HUES6 (cell line): ENCODE results near the gene SAMMSON.

Experiments used
- H3K27ac ChIP-seq: 2 replicates; pipeline ENCODE4 v1.7.0; 2013; ENCODE audit warnings: low read depth, mild to moderate bottlenecking, low read length, inconsistent platforms
- H3K27me3 ChIP-seq: 2 replicates; pipeline ENCODE4 v1.6.1; 2013; ENCODE audit warnings: low read length; ENCODE audit not compliant: control insufficient read depth, insufficient read depth
- H3K36me3 ChIP-seq: 2 replicates; pipeline ENCODE4 v1.6.1; 2013; ENCODE audit warnings: low read length; ENCODE audit not compliant: control insufficient read depth, insufficient read depth
- H3K4me1 ChIP-seq: 2 replicates; pipeline ENCODE4 v1.6.1; 2013; ENCODE audit warnings: low read length; ENCODE audit not compliant: control insufficient read depth, insufficient read depth
- H3K4me3 ChIP-seq: 2 replicates; pipeline ENCODE4 v1.5.1; 2013; ENCODE audit warnings: low read depth, low read length
- H3K9ac ChIP-seq: one replicate; pipeline ENCODE4 v1.6.1; 2013; ENCODE audit warnings: mild to moderate bottlenecking, low read length
- H3K9me3 ChIP-seq: 2 replicates; pipeline ENCODE4 v1.6.1; 2013; ENCODE audit warnings: low read depth, low read length; ENCODE audit not compliant: control insufficient read depth, insufficient read depth

Gene SAMMSON

DNA sequence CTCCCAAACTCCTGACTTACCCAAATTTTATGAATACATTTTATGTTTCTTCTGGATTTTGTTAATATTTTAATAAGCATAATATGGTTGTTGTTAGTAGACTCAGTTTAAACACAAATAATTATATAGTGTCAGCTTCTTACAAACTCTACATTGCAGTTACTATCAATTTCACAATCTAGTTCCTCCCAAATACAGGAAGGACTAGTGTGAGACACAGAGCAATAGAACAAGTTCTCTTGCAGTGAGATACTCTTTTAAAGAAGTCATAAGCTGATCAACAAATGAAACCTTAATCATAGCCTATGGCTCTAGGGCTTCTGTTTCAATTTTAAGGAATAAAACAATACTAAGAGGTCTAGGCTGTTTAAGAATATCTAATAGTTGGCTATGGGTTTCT, 86.1 kb downstream of the SAMMSON start:
- Histone ChIP-seq H3K4me3 (no peak overlapping the region), H3K4me1 (no peaks in the 10 kb centered on the region), H3K27ac (no peak overlapping the region), H3K27me3 (no peaks in the 10 kb centered on the region), H3K9ac (no peak overlapping the region), H3K9me3 (no peaks in the 10 kb centered on the region), H3K36me3 (no peaks in the 10 kb centered on the region)

DNA sequence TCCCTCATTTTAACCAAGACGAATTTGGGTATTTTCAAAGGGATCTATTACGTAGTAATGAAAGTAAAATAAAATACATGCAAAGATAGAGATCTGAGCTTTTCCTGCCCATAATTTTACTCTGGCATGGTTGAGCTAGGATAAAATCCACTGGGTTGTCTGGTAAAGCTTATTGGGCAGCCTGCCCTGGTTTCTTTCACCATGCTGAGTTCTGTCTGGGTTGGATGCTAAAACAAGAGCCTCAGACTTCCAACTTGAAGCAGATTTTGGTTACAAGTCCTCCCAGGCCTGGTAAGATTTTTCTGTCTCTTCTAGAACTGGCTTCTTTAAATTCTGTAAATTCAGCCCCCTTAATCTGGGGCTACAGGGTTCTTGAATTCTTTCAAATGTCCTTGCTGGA, 86.8 kb downstream of the SAMMSON start:
- no peaks in the 10 kb centered on the region for H3K9me3 ChIP-seq
- H3K4me3 ChIP-seq: no peak overlapping the region
- H3K27ac ChIP-seq: no peak overlapping the region
- no peak overlapping the region for H3K9ac ChIP-seq
- H3K36me3 ChIP-seq: no peaks in the 10 kb centered on the region
- no peaks in the 10 kb centered on the region for H3K27me3 ChIP-seq
- no peaks in the 10 kb centered on the region for H3K4me1 ChIP-seq

DNA sequence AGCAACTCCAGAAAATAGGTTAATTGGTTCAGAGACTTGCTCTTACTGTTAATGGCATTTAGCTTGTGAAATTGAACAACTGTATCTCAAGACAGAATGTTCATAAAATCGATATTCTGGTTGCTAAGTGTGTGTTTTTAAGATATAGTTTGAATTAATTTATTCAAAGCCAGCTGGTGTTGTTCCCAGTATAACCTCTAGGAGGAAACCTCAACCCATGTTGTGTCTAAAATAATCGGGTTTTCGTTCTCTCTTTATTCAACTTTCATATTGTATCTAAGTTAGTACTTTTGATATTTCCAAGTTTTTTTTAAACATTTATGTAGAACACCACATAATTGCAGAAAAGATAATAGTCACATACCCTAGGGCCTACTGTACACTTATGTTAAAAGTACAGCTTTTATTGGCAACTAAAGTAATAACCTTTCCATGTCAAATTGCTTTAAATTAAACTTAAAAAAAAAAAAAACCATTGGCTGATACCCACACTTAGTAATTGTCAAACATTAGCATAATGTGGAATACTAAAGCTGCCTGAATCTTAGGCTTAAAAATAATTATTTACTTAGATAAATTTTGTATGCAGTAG, 90.9 kb downstream of the SAMMSON start:
- no peaks in the 10 kb centered on the region for H3K4me1 ChIP-seq
- no peaks in the 10 kb centered on the region for H3K36me3 ChIP-seq
- H3K27me3 ChIP-seq: no peaks in the 10 kb centered on the region

DNA sequence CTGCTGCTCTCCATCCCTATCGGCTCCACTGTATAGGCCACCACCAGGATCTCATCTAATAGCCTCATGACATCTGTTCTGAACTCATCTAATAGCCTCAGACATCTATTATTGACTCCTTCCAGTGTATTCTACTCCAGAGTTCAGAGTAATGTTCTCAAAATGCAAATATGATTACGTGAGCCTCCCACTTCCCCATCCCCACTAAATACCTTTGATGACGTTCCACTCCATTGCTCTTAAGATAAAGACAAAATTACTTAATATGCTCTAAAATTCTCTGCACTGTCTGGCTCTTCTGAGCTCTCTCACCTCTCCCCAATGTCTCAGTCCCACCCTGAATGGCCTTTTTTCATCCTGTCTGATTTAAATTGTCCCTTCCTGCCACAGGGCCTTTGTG, 94.7 kb downstream of the SAMMSON start:
- no peak overlapping the region for H3K27ac ChIP-seq
- H3K4me3 ChIP-seq: no peak overlapping the region
- H3K36me3 ChIP-seq: no peaks in the 10 kb centered on the region

More for the DNA sequence above, 90.9 kb downstream of the SAMMSON start:
- Histone ChIP-seq H3K27ac (no peak overlapping the region), H3K9ac (no peak overlapping the region), H3K9me3 (no peaks in the 10 kb centered on the region), H3K4me3 (no peak overlapping the region)

DNA sequence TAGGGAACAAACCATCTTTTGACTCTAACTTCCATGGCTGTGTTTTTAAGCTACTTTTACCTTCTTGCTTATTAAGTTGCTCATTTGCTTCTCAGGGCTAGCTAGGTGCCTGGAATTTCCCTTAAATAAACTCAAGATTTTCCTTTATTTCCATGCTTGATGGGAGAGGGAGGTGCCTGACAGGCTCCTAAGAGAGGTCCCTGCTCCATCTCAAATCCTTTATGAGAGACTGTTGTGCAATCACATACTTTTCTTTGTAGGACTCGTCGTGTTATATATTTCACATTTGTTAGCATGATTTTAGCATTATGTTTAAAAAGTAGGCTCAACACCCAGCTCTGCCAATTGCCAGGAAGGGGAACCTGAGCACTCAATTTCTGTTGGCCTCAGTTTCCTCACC, 95.7 kb downstream of the SAMMSON start:
- H3K36me3 ChIP-seq: no peaks in the 10 kb centered on the region
- no peak overlapping the region for H3K9ac ChIP-seq
- H3K27me3 ChIP-seq: no peaks in the 10 kb centered on the region
- no peak overlapping the region for H3K27ac ChIP-seq
- H3K9me3 ChIP-seq: no peaks in the 10 kb centered on the region
- no peak overlapping the region for H3K4me3 ChIP-seq
- H3K4me1 ChIP-seq: no peaks in the 10 kb centered on the region

More for the DNA sequence above, 94.7 kb downstream of the SAMMSON start:
- Histone ChIP-seq H3K9ac (no peak overlapping the region), H3K4me1 (no peaks in the 10 kb centered on the region), H3K9me3 (no peaks in the 10 kb centered on the region), H3K27me3 (no peaks in the 10 kb centered on the region)

DNA sequence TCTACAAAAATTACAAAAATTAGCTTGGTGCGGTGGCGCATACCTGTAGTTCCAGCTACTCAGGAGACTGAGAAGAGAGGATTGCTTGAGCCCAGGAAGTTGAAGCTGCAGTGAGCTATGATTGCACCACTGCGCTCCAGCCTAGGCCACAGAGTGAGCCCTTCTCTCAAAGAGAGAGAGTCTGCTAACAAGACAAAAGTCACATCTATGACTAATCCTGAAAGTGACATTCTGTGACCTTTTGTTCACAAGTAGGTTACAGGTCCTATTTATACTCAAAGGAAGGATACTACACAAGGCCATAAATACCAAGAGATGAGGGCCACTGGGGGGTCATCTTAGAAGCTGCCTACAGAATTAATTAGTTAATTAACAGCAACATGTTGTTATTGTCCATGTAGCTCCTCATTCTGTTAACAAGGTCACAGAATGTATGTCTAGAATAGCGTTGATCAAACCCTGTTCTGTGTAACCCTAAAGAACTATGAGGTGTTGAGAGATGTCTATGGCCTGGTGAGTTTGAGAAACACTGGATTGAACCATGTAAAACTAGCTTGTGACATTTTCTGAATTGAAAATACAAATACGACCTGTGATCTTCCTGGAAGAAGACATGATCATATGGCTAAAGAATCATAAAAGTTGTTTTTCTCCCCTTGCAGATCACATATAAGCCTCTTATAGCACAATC, 97.0 kb downstream of the SAMMSON start:
- Histone ChIP-seq H3K4me1 (no peaks in the 10 kb centered on the region), H3K9ac (no peak overlapping the region), H3K9me3 (no peaks in the 10 kb centered on the region), H3K27me3 (no peaks in the 10 kb centered on the region), H3K4me3 (no peak overlapping the region), H3K36me3 (no peaks in the 10 kb centered on the region), H3K27ac (no peak overlapping the region)

DNA sequence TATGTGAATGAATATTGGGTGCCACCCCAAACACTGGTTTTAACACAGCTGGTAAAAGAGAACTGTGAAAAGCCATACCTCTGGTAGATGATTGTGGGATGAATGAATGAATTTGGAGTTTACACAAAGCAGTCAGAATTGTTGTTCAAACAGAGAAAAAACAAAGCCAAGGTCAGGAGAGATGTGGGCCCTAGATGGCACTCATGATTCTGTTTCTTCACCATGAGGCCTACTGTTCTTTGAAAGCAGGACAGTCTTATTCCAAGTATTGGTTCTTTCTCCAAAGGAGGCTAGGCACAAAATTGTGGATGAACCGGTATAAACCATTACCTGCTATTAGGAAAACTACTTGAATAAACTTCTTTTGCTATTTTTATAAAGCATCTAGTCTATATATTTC, 97.6 kb downstream of the SAMMSON start:
- Histone ChIP-seq H3K27me3 (no peaks in the 10 kb centered on the region), H3K9me3 (no peaks in the 10 kb centered on the region), H3K27ac (no peak overlapping the region), H3K4me1 (no peaks in the 10 kb centered on the region), H3K36me3 (no peaks in the 10 kb centered on the region), H3K9ac (no peak overlapping the region), H3K4me3 (no peak overlapping the region)

DNA sequence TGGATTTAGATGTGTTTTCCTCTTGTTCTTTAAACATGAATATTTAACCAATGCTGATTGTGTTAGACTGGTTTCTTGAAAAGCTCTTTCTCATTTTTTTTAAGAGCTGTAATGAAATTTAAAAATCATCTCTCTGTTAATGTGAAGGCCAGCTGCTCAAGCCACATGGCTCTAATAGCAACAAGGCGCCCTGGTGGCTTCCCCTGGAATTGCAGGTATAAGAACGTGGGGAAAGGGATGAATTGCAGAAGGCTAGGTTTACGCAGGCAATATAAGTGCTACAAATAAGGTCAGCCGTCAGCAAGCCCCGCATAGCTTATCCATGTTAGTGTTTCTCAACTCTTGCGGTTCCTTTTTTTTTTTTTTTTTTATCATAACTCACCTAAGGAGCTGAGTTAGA, 108.5 kb downstream of the SAMMSON start:
- Histone ChIP-seq H3K4me1 (no peaks in the 10 kb centered on the region), H3K4me3 (no peak overlapping the region), H3K9me3 (no peaks in the 10 kb centered on the region), H3K36me3 (no peaks in the 10 kb centered on the region), H3K9ac (no peak overlapping the region), H3K27ac (no peak overlapping the region), H3K27me3 (no peaks in the 10 kb centered on the region)

DNA sequence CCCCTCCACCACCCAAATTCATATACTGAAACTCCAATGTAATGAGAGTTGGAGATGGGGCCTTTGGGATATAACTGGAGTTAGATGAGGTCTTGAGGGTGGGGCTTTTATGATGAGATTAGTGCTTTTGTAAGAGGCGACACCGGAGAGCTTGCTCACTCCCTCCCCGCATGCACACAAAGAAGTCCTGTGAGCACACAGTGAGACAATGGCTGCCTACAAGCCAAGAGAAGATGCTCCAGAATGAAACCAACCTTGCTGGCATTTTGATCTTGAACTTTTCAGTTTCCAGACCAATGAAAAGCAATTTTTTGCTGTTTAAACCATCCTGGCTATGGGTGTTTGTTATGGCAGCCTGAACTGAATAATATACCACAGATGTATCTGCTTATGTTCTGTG, 109.0 kb downstream of the SAMMSON start:
- Histone ChIP-seq H3K27me3 (no peaks in the 10 kb centered on the region), H3K4me3 (no peak overlapping the region), H3K9ac (no peak overlapping the region), H3K9me3 (no peaks in the 10 kb centered on the region), H3K36me3 (no peaks in the 10 kb centered on the region), H3K4me1 (no peaks in the 10 kb centered on the region), H3K27ac (no peak overlapping the region)

DNA sequence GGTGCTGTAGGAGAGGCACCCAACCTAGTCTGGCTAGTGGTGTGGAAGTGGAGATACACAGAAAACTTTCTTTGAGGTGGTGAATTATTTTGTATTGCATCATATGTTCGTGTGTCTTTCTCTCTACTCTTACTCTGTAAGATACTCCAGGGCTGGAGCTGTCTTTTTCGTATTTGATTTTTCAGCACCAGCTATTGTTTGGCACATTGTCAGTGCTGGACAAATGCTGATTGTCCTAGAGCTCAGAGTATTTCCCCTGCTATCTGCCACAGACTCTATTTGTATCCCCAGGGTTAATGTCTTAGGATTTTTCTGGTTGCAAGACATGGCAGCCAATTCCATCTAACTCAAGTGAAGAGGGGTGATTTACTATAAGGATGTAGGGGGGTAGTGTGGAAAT, 110.5 kb downstream of the SAMMSON start:
- H3K9me3 ChIP-seq: no peaks in the 10 kb centered on the region
- no peak overlapping the region for H3K9ac ChIP-seq
- no peaks in the 10 kb centered on the region for H3K36me3 ChIP-seq
- H3K27me3 ChIP-seq: no peaks in the 10 kb centered on the region
- no peaks in the 10 kb centered on the region for H3K4me1 ChIP-seq
- no peak overlapping the region for H3K27ac ChIP-seq
- no peak overlapping the region for H3K4me3 ChIP-seq

DNA sequence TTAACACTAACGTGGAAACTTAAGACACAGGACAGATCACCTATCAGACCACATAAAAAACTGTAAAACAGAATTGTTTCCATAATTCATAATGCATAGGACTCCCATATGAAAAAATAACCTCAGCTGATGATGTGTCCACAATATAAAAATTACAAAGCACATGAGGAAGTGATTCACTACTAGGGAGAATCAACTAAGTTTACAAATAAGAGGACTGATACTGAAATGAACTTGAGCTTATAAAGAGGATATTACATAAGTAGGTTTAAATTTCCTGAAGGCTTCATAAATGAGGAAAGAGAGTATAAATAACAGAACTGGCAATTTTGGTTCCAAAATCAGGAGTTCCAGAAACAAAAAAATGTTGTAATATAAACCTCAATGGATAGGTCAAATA, 111.9 kb downstream of the SAMMSON start:
- Histone ChIP-seq H3K4me1 (no peaks in the 10 kb centered on the region), H3K9ac (no peak overlapping the region), H3K27me3 (no peaks in the 10 kb centered on the region), H3K36me3 (no peaks in the 10 kb centered on the region), H3K9me3 (no peaks in the 10 kb centered on the region), H3K4me3 (no peak overlapping the region), H3K27ac (no peak overlapping the region)
